Thyroid gland (tissue), 4 donors: ENCODE results near the gene HOXB7. TPM values are rescaled to one million over a fixed set of nuclear protein-coding genes. Genes with fewer than 3 reads are reported as not detected.

Source experiments
- DNase-seq, 2 donors: peaks; one replicate each; pipeline ENCODE4 v3.0.0-alpha.2; 2019
- H3K27ac ChIP-seq, 3 donors: fragments of 200-600 bp; sonication (generic); 1 replicate in 2 of 3; 2 replicates in 1 of 3; pipeline ENCODE4 v1.5.1; 2016 to 2019; ENCODE audit warnings: mild to moderate bottlenecking in 1 of 3, moderate library complexity in 1 of 3
- H3K27me3 ChIP-seq: fragments of 200-600 bp; sonication (generic); one replicate; pipeline ENCODE4 v1.5.1; 2019
- H3K36me3 ChIP-seq, 2 donors: fragments of 200-600 bp; sonication (generic); one replicate each; pipeline ENCODE4 v1.5.1; 2016 to 2019
- H3K4me1 ChIP-seq, 2 donors: fragments of 200-600 bp; sonication (generic); one replicate each; pipeline ENCODE4 v1.5.1; 2017 to 2019
- H3K4me3 ChIP-seq, 3 donors: fragments of 200-600 bp; sonication (generic); replicated peaks in 1 of 3; 1 replicate in 2 of 3; 2 replicates in 1 of 3; pipeline ENCODE4 v1.5.1; 2016; ENCODE audit warnings: mild to moderate bottlenecking in 1 of 3
- H3K9me3 ChIP-seq: fragments of 200-600 bp; sonication (generic); one replicate; pipeline ENCODE4 v1.5.1; 2017
- CTCF ChIP-seq, 6 experiments: fragments of 200-600 bp in 3 of 6; fragments of 450-650 bp in 3 of 6; sonication (generic) in 3 of 6; IDR thresholded peaks; one replicate each; pipeline ENCODE4 v1.5.1; 2016 to 2019; ENCODE audit warnings: antibody characterized with exemption in 6 of 6, mild to moderate bottlenecking in 2 of 6, inconsistent platforms in 1 of 6, moderate library complexity in 1 of 6
- POLR2A ChIP-seq, 2 donors: fragments of 450-650 bp; IDR thresholded peaks; one replicate each; pipeline ENCODE4 v1.6.1; 2017; ENCODE audit warnings: antibody characterized with exemption in 2 of 2, mild to moderate bottlenecking in 2 of 2, moderate library complexity in 1 of 2
- WGBS, 2 donors: methylation state at CpG; one replicate each; pipeline ENCODE4 v1.1.5; 2017; 5-methylcytosine and 5-hydroxymethylcytosine counted together
- intact Hi-C: fragments of 100-400 bp; cut with DNase I; formaldehyde crosslinking; loops from one replicate; pipeline ENCODE4 v1.15.1; 2023
- total RNA-seq, 4 donors: library from RNA; depleted of rRNA; stranded (reverse); fragments of >200 nt; gene quantifications; one replicate each; pipeline ENCODE4 v1.2.3, GENCODE V29; 2016

The HOXB7 gene
- total RNA-seq, 4 donors from 2014 or later, result 1.0 to 2.8 (median 1.3) TPM; not detected in 1

- TF ChIP-seq CTCF (IDR thresholded peaks at IDR 0.05) (no peak), POLR2A (IDR thresholded peaks at IDR 0.05) (no peak)
- H3K36me3 ChIP-seq, result no peaks in the 10 kb centered on the region
- no peak overlapping the region for H3K4me3 ChIP-seq
- DNase-seq, result no peak
- no peak overlapping the region for H3K27ac ChIP-seq
- H3K9me3 ChIP-seq, result no peaks in the 10 kb centered on the region
- intact Hi-C loops, result no loop called here
- 42 to 44% methylated on average over 9 of the region's 9 CpGs for WGBS, 2 donors
- peaks cover 71% of the 10 kb centered on the region for H3K27me3 ChIP-seq
- H3K4me1 ChIP-seq, result peaks cover 9 to 29% of the 10 kb centered on the region in 2 donors
These were observed 3.8 kb downstream of the HOXB7 start for GRCh38 chr17:48606892-48607614.

GRCh38 chr17:48605991-48606891 lies 4.6 kb downstream of the HOXB7 start:
- no peaks in the 10 kb centered on the region for H3K36me3 ChIP-seq
- H3K4me3 ChIP-seq, result no peak overlapping the region
- TF ChIP-seq CTCF (IDR thresholded peaks at IDR 0.05), result no peak
- no peak for TF ChIP-seq POLR2A (IDR thresholded peaks at IDR 0.05)
- no peaks in the 10 kb centered on the region for H3K9me3 ChIP-seq
- WGBS, 2 donors, result 33 to 38% methylated on average over 41 of the region's 41 CpGs
- H3K27ac ChIP-seq, result no peak overlapping the region
- H3K27me3 ChIP-seq, result peaks cover 74% of the 10 kb centered on the region
- H3K4me1 ChIP-seq, result peaks cover 9 to 21% of the 10 kb centered on the region in 2 donors
- intact Hi-C loops, result no loop called here
- no peak for DNase-seq

GRCh38 chr17:48605409-48605919 lies 5.4 kb downstream of the HOXB7 start:
- peaks cover 5 to 13% of the 10 kb centered on the region in 2 donors for H3K4me1 ChIP-seq
- no peaks in the 10 kb centered on the region for H3K36me3 ChIP-seq
- TF ChIP-seq CTCF (IDR thresholded peaks at IDR 0.05) (no peak), POLR2A (IDR thresholded peaks at IDR 0.05) (no peak)
- intact Hi-C loops, result no loop called here
- DNase-seq, result no peak
- H3K27ac ChIP-seq, result no peak overlapping the region
- no peaks in the 10 kb centered on the region for H3K9me3 ChIP-seq
- H3K27me3 ChIP-seq, result peaks cover 70% of the 10 kb centered on the region
- no peak overlapping the region for H3K4me3 ChIP-seq
- 17 to 25% methylated on average over 10 of the region's 10 CpGs for WGBS, 2 donors

- Histone ChIP-seq H3K27ac (no peak within 1 kb of the TSS), H3K4me3 (no peak within 1 kb of the TSS), H3K9me3 (no peaks in the 10 kb centered on the region), H3K27me3 (peaks cover 64% of the 10 kb centered on the region), H3K4me1 (peaks cover 0 to 8% of the 10 kb centered on the region in 2 donors), H3K36me3 (no peaks in the 10 kb centered on the region)
- intact Hi-C loops, result no loop called here
- TF ChIP-seq POLR2A (IDR thresholded peaks at IDR 0.05) (no peak), CTCF (IDR thresholded peaks at IDR 0.05) (no peak)
- no peak for DNase-seq
- 13 to 20% methylated on average over 16 of the region's 16 CpGs for WGBS, 2 donors
These were observed 6.0 kb downstream of the HOXB7 start, which contains the start of gene HOXB6 for GRCh38 chr17:48604770-48605329. Gene HOXB6, minus strand, starts transcription at chr17:48604986. Its CDS starts 6,836 bp downstream, at chr17:48598150.
